Esophagus muscularis mucosa (tissue), 4 donors: ENCODE data around the gene SLC44A5. TPM values are rescaled to one million over a fixed set of nuclear protein-coding genes. Genes with fewer than 3 reads are reported as not detected.

ENCODE experiments used
- DNase-seq: peaks from one replicate; pipeline ENCODE4 v3.0.0-alpha.2; 2017; ENCODE audit errors: extremely low spot score
- H3K27ac ChIP-seq, 4 donors: fragments of 200-600 bp; sonication (generic); replicated peaks in 1 of 4; 1 replicate in 3 of 4; 2 replicates in 1 of 4; pipeline ENCODE4 v1.5.1; 2016 to 2019; ENCODE audit warnings: mild to moderate bottlenecking in 1 of 4
- H3K27me3 ChIP-seq, 4 donors: fragments of 200-600 bp; sonication (generic); one replicate each; pipeline versions ENCODE4 v1.5.1 to v1.6.0; 2016 to 2019
- H3K36me3 ChIP-seq, 4 donors: fragments of 200-600 bp; sonication (generic); one replicate each; pipeline ENCODE4 v1.5.1; 2016 to 2019
- H3K4me1 ChIP-seq, 4 donors: fragments of 200-600 bp; sonication (generic); one replicate each; pipeline ENCODE4 v1.5.1; 2016 to 2019
- H3K4me3 ChIP-seq, 4 donors: fragments of 200-600 bp; sonication (generic); 1 replicate in 2 of 4; 2 replicates in 2 of 4; pipeline ENCODE4 v1.5.1; 2016 to 2019; ENCODE audit warnings: mild to moderate bottlenecking in 4 of 4, moderate library complexity in 1 of 4
- H3K9me3 ChIP-seq, 4 donors: fragments of 200-600 bp; sonication (generic); 1 replicate in 3 of 4; 2 replicates in 1 of 4; pipeline ENCODE4 v1.5.1; 2016 to 2019
- CTCF ChIP-seq, 3 experiments: fragments of 200-600 bp in 2 of 3; fragments of 450-650 bp in 1 of 3; sonication (generic) in 2 of 3; IDR thresholded peaks; one replicate each; pipeline ENCODE4 v1.5.1; 2017 to 2019; ENCODE audit warnings: antibody characterized with exemption in 3 of 3, mild to moderate bottlenecking in 2 of 3, moderate library complexity in 1 of 3
- EP300 ChIP-seq: sonication (generic); formaldehyde crosslinking; IDR thresholded peaks from one replicate; pipeline ENCODE4 v1.6.1; 2017; ENCODE audit warnings: antibody characterized with exemption
- POLR2A ChIP-seq: fragments of 450-650 bp; IDR thresholded peaks from one replicate; pipeline ENCODE4 v1.6.1; 2017; ENCODE audit warnings: antibody characterized with exemption, moderate library complexity, mild to moderate bottlenecking, low read depth
- POLR2AphosphoS5 ChIP-seq, 2 donors: sonication (generic); formaldehyde crosslinking; IDR thresholded peaks; one replicate each; pipeline ENCODE4 v1.6.1; 2017; ENCODE audit warnings: antibody characterized with exemption in 2 of 2
- WGBS: methylation state at CpG from one replicate; pipeline ENCODE4 v1.1.5; 2018; 5-methylcytosine and 5-hydroxymethylcytosine counted together
- intact Hi-C: fragments of 100-400 bp; cut with DNase I; formaldehyde crosslinking; loops from one replicate; pipeline ENCODE4 v1.15.1; 2023
- total RNA-seq, 4 donors: library from RNA; depleted of rRNA; stranded (reverse); fragments of >200 nt; gene quantifications; one replicate each; pipeline versions ENCODE4 v1.1.0 to v1.2.1, GENCODE V29; 2016

SLC44A5 gene
- total RNA-seq, 4 donors from 2014 or later = 0.17 to 0.71 (median 0.23) TPM; not detected in 1

GRCh38 chr1:75640137-75640536, 29.2 kb upstream of the SLC44A5 start:
- Histone ChIP-seq H3K9me3 (no peaks in the 10 kb centered on the region), H3K4me1 (no peaks in the 10 kb centered on the region), H3K4me3 (no peak overlapping the region), H3K36me3 (no peaks in the 10 kb centered on the region), H3K27ac (no peak overlapping the region), H3K27me3 (no peaks in the 10 kb centered on the region)
- DNase-seq = no peak
- TF ChIP-seq CTCF (IDR thresholded peaks at IDR 0.05) = no peak
- no peak for TF ChIP-seq EP300
- no peak for TF ChIP-seq POLR2AphosphoS5 (IDR thresholded peaks at IDR 0.05)
- no peak for TF ChIP-seq POLR2A
- intact Hi-C loops = no loop called here

GRCh38 chr1:75632350-75632949, 21.5 kb upstream of the SLC44A5 start:
- Histone ChIP-seq H3K27me3 (no peaks in the 10 kb centered on the region), H3K4me1 (no peaks in the 10 kb centered on the region), H3K36me3 (no peaks in the 10 kb centered on the region), H3K27ac (no peak overlapping the region), H3K4me3 (no peak overlapping the region), H3K9me3 (no peaks in the 10 kb centered on the region)
- TF ChIP-seq CTCF (IDR thresholded peaks at IDR 0.05) = peak; percentile 51 to 78 (median 67)
- TF ChIP-seq POLR2AphosphoS5 (IDR thresholded peaks at IDR 0.05) = no peak
- no peak for TF ChIP-seq EP300
- no peak for TF ChIP-seq POLR2A
- intact Hi-C loops = loop anchor here (5.0 kb wide), 1 partner anchor 365 kb away; no protein-coding TSS in a partner anchor
- no peak for DNase-seq
- 37% methylated on average over 2 of the region's 2 CpGs for WGBS

GRCh38 chr1:75630998-75631397, 20.1 kb upstream of the SLC44A5 start:
- H3K9me3 ChIP-seq = no peaks in the 10 kb centered on the region
- intact Hi-C loops = loop anchor here (5.0 kb wide), 1 partner anchor 364 kb away; no protein-coding TSS in a partner anchor
- TF ChIP-seq CTCF (IDR thresholded peaks at IDR 0.05) (no peak), POLR2A (no peak), EP300 (no peak), POLR2AphosphoS5 (IDR thresholded peaks at IDR 0.05) (no peak)
- 80% methylated on average over 1 of the region's 1 CpG for WGBS
- no peaks in the 10 kb centered on the region for H3K4me1 ChIP-seq
- no peak overlapping the region for H3K4me3 ChIP-seq
- H3K36me3 ChIP-seq = no peaks in the 10 kb centered on the region
- DNase-seq = no peak
- H3K27me3 ChIP-seq = no peaks in the 10 kb centered on the region
- no peak overlapping the region for H3K27ac ChIP-seq

GRCh38 chr1:75630004-75630594, 19.2 kb upstream of the SLC44A5 start:
- Histone ChIP-seq H3K4me1 (no peaks in the 10 kb centered on the region), H3K27ac (no peak overlapping the region), H3K27me3 (no peaks in the 10 kb centered on the region), H3K4me3 (no peak overlapping the region), H3K36me3 (no peaks in the 10 kb centered on the region), H3K9me3 (no peaks in the 10 kb centered on the region)
- 49% methylated on average over 3 of the region's 3 CpGs for whole genome bisulfite sequencing
- DNase-seq = no peak
- intact Hi-C loops = loop anchor here (5.0 kb wide), 1 partner anchor 363 kb away; no protein-coding TSS in a partner anchor
- no peak for TF ChIP-seq EP300
- no peak for TF ChIP-seq POLR2AphosphoS5 (IDR thresholded peaks at IDR 0.05)
- no peak for TF ChIP-seq POLR2A
- no peak for TF ChIP-seq CTCF (IDR thresholded peaks at IDR 0.05)
